Prostate gland (tissue), 2 donors: ENCODE results near the gene GLIS1. TPM values are rescaled to one million over a fixed set of nuclear protein-coding genes. Genes with fewer than 3 reads are reported as not detected.

ENCODE experiments used
- DNase-seq: peaks from one replicate; pipeline ENCODE4 v3.0.0-alpha.2; 2019; ENCODE audit warnings: low spot score
- H3K27ac ChIP-seq, 2 donors: fragments of 200-600 bp; sonication (generic); 2 replicates each; pipeline ENCODE4 v1.5.1; 2017 to 2019
- H3K27me3 ChIP-seq: fragments of 200-600 bp; sonication (generic); replicated peaks from 2 replicates; pipeline ENCODE4 v1.5.1; 2019; ENCODE audit not compliant: insufficient read depth
- H3K36me3 ChIP-seq, 2 donors: fragments of 200-600 bp; sonication (generic); 1 replicate in 1 of 2; 2 replicates in 1 of 2; pipeline versions ENCODE4 v1.5.1 to v1.8.1; 2017 to 2019
- H3K4me1 ChIP-seq: fragments of 200-600 bp; sonication (generic); replicated peaks from 2 replicates; pipeline ENCODE4 v1.5.1; 2019
- H3K4me3 ChIP-seq, 2 donors: fragments of 200-600 bp; sonication (generic); 2 replicates each; pipeline ENCODE4 v1.5.1; 2017 to 2019
- H3K9me3 ChIP-seq: fragments of 200-600 bp; sonication (generic); 2 replicates; pipeline ENCODE4 v1.5.1; 2017
- CTCF ChIP-seq, 4 experiments: fragments of 200-600 bp in 2 of 4; fragments of 450-650 bp in 2 of 4; sonication (generic) in 2 of 4; IDR thresholded peaks; 1 replicate in 3 of 4; 2 replicates in 1 of 4; pipeline ENCODE4 v1.5.1; 2016 to 2019; ENCODE audit warnings: antibody characterized with exemption in 4 of 4, mild to moderate bottlenecking in 2 of 4, moderate library complexity in 2 of 4
- POLR2A ChIP-seq: fragments of 450-650 bp; IDR thresholded peaks from one replicate; pipeline ENCODE4 v1.6.1; 2016; ENCODE audit warnings: antibody characterized with exemption, mild to moderate bottlenecking
- POLR2AphosphoS5 ChIP-seq: sonication (generic); formaldehyde crosslinking; IDR thresholded peaks from one replicate; pipeline ENCODE4 v1.6.1; 2017; ENCODE audit warnings: antibody characterized with exemption
- WGBS: methylation state at CpG from one replicate; pipeline ENCODE4 v1.1.5; 2018; 5-methylcytosine and 5-hydroxymethylcytosine counted together
- intact Hi-C: fragments of 100-400 bp; cut with DNase I; formaldehyde crosslinking; loops from one replicate; pipeline ENCODE4 v1.14.2; 2022
- total RNA-seq, 2 donors: library from RNA; depleted of rRNA; stranded (reverse); fragments of >200 nt; gene quantifications; one replicate each; pipeline ENCODE4 v1.1.0, GENCODE V29; 2016

The GLIS1 gene
- total RNA-seq, 2 donors from 2014 or later: 1.1 to 8.1 TPM

GRCh38 chr1:53592985-53593757 is 145.8 kb downstream of the GLIS1 start:
- H3K27me3 ChIP-seq: no peaks in the 10 kb centered on the region
- peaks cover 3% of the 10 kb centered on the region for H3K4me1 ChIP-seq
- DNase-seq: no peak
- 93% methylated on average over 14 of the region's 14 CpGs for WGBS
- H3K36me3 ChIP-seq: no peaks in the 10 kb centered on the region
- H3K4me3 ChIP-seq: no peak overlapping the region
- H3K9me3 ChIP-seq: no peaks in the 10 kb centered on the region
- TF ChIP-seq POLR2AphosphoS5 (no peak), POLR2A (no peak), CTCF (IDR thresholded peaks at IDR 0.05) (no peak)
- intact Hi-C loops: no loop called here
- H3K27ac ChIP-seq: peak overlapping the region in 1 of 2 donors; percentile 10

GRCh38 chr1:53592521-53592982 is 146.4 kb downstream of the GLIS1 start:
- TF ChIP-seq POLR2AphosphoS5: peak; percentile 87
- TF ChIP-seq CTCF (IDR thresholded peaks at IDR 0.05): peak in 2 of 4 experiments; percentile 50 to 57
- TF ChIP-seq POLR2A: no peak
- no peaks in the 10 kb centered on the region for H3K36me3 ChIP-seq
- no peaks in the 10 kb centered on the region for H3K9me3 ChIP-seq
- no peaks in the 10 kb centered on the region for H3K27me3 ChIP-seq
- intact Hi-C loops: no loop called here
- DNase-seq: peak; percentile 86
- H3K4me3 ChIP-seq: no peak overlapping the region
- peaks cover 3% of the 10 kb centered on the region for H3K4me1 ChIP-seq
- 41% methylated on average over 6 of the region's 6 CpGs for WGBS
- H3K27ac ChIP-seq: peak overlapping the region in 1 of 2 donors; percentile 10

GRCh38 chr1:53591924-53592323 is 147.0 kb downstream of the GLIS1 start:
- peak overlapping the region in 1 of 2 donors; percentile 10 for H3K27ac ChIP-seq
- TF ChIP-seq POLR2AphosphoS5 (no peak), CTCF (IDR thresholded peaks at IDR 0.05) (no peak), POLR2A (no peak)
- H3K4me3 ChIP-seq: no peak overlapping the region
- H3K9me3 ChIP-seq: no peaks in the 10 kb centered on the region
- no peaks in the 10 kb centered on the region for H3K36me3 ChIP-seq
- WGBS: 79% methylated on average over 4 of the region's 4 CpGs
- H3K27me3 ChIP-seq: no peaks in the 10 kb centered on the region
- H3K4me1 ChIP-seq: peaks cover 3% of the 10 kb centered on the region
- intact Hi-C loops: no loop called here
- DNase-seq: no peak

GRCh38 chr1:53590531-53591515 is 148.1 kb downstream of the GLIS1 start:
- 79% methylated on average over 20 of the region's 20 CpGs for WGBS

More at GRCh38 chr1:53590531-53591515, 148.1 kb downstream of the GLIS1 start:
- Histone ChIP-seq H3K36me3 (no peaks in the 10 kb centered on the region), H3K27ac (no peak overlapping the region), H3K4me1 (peaks cover 3% of the 10 kb centered on the region), H3K4me3 (no peak overlapping the region), H3K27me3 (no peaks in the 10 kb centered on the region), H3K9me3 (no peaks in the 10 kb centered on the region)
- TF ChIP-seq CTCF (IDR thresholded peaks at IDR 0.05) (no peak), POLR2AphosphoS5 (no peak), POLR2A (no peak)
- no peak for DNase-seq
- intact Hi-C loops: no loop called here
